Hematopoietic multipotent progenitor cell treated with erythropoietin and hydrocortisone succinate and interleukin-3 and kit ligand, for 4 days (in vitro differentiated cells): ENCODE measurements around the gene TIPARP.
"Not testable (repeated sequence)": the region's sequence is repeated elsewhere in the genome, so short reads cannot be mapped to it uniquely, and the experiment has no call there.

Source experiments
- DNase-seq: peaks from one replicate; pipeline ENCODE4 v3.0.0-alpha.2; 2015

The TIPARP gene

GRCh38 chr3:156676768-156677479 is 2.5 kb downstream of the TIPARP start:
- peak; percentile 56 for DNase-seq

GRCh38 chr3:156677536-156677935 is 3.1 kb downstream of the TIPARP start:
- no peak for DNase-seq

- no peak for DNase-seq
These were observed 3.8 kb downstream of the TIPARP start for GRCh38 chr3:156678197-156678596.

- DNase-seq, result no peak
These were observed 6.0 kb downstream of the TIPARP start for GRCh38 chr3:156680243-156680914.

GRCh38 chr3:156681002-156681401 is 6.6 kb downstream of the TIPARP start:
- peak; percentile 87 for DNase-seq

- no peak for DNase-seq
These were observed 8.1 kb downstream of the TIPARP start for GRCh38 chr3:156682501-156682900.

- DNase-seq, result no peak
These were observed 8.6 kb downstream of the TIPARP start for GRCh38 chr3:156682963-156683362.

GRCh38 chr3:156685198-156685597 is 10.8 kb downstream of the TIPARP start:
- DNase-seq, result no peak

- DNase-seq, result no peak
These were observed 11.4 kb downstream of the TIPARP start for GRCh38 chr3:156685752-156686151.

GRCh38 chr3:156687023-156687422 is 12.6 kb downstream of the TIPARP start:
- DNase-seq, result no peak

- peak; percentile 28 for DNase-seq
These were observed 14.5 kb downstream of the TIPARP start for GRCh38 chr3:156688632-156689452.

GRCh38 chr3:156689608-156690007 is 15.2 kb downstream of the TIPARP start:
- no peak for DNase-seq

- DNase-seq, result no peak
These were observed 17.5 kb downstream of the TIPARP start for GRCh38 chr3:156691920-156692319.

- no peak for DNase-seq
These were observed 18.8 kb downstream of the TIPARP start for GRCh38 chr3:156693166-156693565.

- DNase-seq, result no peak
These were observed 20.1 kb downstream of the TIPARP start for GRCh38 chr3:156694536-156694935.

- DNase-seq, result peak; percentile 54
These were observed 28.0 kb downstream of the TIPARP start for GRCh38 chr3:156702367-156702766.

- no peak for DNase-seq
These were observed 30.1 kb downstream of the TIPARP start for GRCh38 chr3:156704370-156705036.

GRCh38 chr3:156705761-156706616 is 31.6 kb downstream of the TIPARP start:
- peak; percentile 71 for DNase-seq

- no peak for DNase-seq
These were observed 33.2 kb downstream of the TIPARP start for GRCh38 chr3:156707588-156707987.

- no peak for DNase-seq
These were observed 36.0 kb downstream of the TIPARP start for GRCh38 chr3:156710429-156710828.

- DNase-seq, result no peak
These were observed 36.7 kb downstream of the TIPARP start for GRCh38 chr3:156711113-156711512.

- DNase-seq, result not testable (repeated sequence)
These were observed 37.6 kb downstream of the TIPARP start for GRCh38 chr3:156711944-156712343.
